ENCODE measurements around the gene ZBTB20. TPM values are rescaled to one million over a fixed set of nuclear protein-coding genes. Genes with fewer than 3 reads are reported as not detected.
A peak's percentile ranks its signal among the peaks of the same experiment; 100 is the strongest.

The ZBTB20 gene
- total and polyA plus RNA-seq, 4 donors: 0.74 to 77.1 (median 27.9) TPM

- Histone ChIP-seq H3K9me3 (ENCODE audit: control insufficient read depth in 4 of 4, insufficient read depth in 3 of 4, low read length in 3 of 4) (no peaks in the 10 kb centered on the region), H3K36me3 (ENCODE audit: control insufficient read depth in 4 of 4, insufficient read depth in 4 of 4, low read length in 4 of 4) (no peaks in the 10 kb centered on the region), H3K27ac (ENCODE audit: low read depth in 1 of 2, low read length in 1 of 2) (no peak overlapping the region), H3K4me1 (ENCODE audit: control insufficient read depth in 5 of 5, insufficient read depth in 5 of 5, low read length in 5 of 5) (peaks cover 0 to 27% (median 2%) of the 10 kb centered on the region in 5 donors), H3K4me3 (no peak overlapping the region), H3K9ac (ENCODE audit: insufficient read depth in 1 of 2, low read length in 2 of 2) (no peak overlapping the region), H3K27me3 (ENCODE audit: control insufficient read depth in 3 of 3, insufficient read depth in 3 of 3, low read length in 2 of 3) (no peaks in the 10 kb centered on the region)
- no peak for TF ChIP-seq CTCF (IDR thresholded peaks at IDR 0.05; ENCODE audit: control extremely low read depth, extremely low read depth)
- DNase-seq (no peak), ATAC-seq (ENCODE audit: insufficient read depth, low FRiP score) (no peak)
Observed at GRCh38 chr3:114597871-114598270, 549.2 kb downstream of the ZBTB20 start.

DNA sequence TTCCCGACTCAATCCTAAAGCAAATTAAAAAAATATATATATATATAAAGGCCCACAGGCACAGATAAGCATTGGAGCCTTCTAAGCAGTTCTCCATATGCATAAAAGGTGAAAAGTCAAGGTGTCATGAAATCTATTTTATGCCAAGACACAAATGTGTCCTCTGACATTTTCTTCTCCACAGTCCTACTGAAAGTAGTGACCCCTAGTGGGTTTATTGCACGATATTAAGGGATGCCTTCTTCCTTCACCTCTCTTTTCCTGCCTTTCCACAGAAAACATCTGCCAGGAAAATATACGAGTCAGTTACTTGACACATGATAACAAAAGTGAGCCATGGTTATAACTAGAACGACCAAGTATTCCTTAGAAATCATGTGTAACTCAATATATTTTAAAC, 550.1 kb downstream of the ZBTB20 start:
- no peak for DNase-seq
- Histone ChIP-seq H3K4me1 (ENCODE audit: control insufficient read depth in 5 of 5, insufficient read depth in 5 of 5, low read length in 5 of 5) (peaks cover 0 to 27% (median 2%) of the 10 kb centered on the region in 5 donors), H3K9me3 (ENCODE audit: control insufficient read depth in 4 of 4, insufficient read depth in 3 of 4, low read length in 3 of 4) (no peaks in the 10 kb centered on the region), H3K36me3 (ENCODE audit: control insufficient read depth in 4 of 4, insufficient read depth in 4 of 4, low read length in 4 of 4) (no peaks in the 10 kb centered on the region), H3K4me3 (no peak overlapping the region), H3K27me3 (ENCODE audit: control insufficient read depth in 3 of 3, insufficient read depth in 3 of 3, low read length in 2 of 3) (no peaks in the 10 kb centered on the region), H3K9ac (ENCODE audit: insufficient read depth in 1 of 2, low read length in 2 of 2) (peak overlapping the region in 1 of 2 donors; percentile 10), H3K27ac (ENCODE audit: low read depth in 1 of 2, low read length in 1 of 2) (no peak overlapping the region)
- no peak for TF ChIP-seq CTCF (IDR thresholded peaks at IDR 0.05; ENCODE audit: control extremely low read depth, extremely low read depth)
- WGBS, 2 donors: 75 to 83% methylated on average over 4 of the region's 4 CpGs
- no peak for ATAC-seq (ENCODE audit: insufficient read depth, low FRiP score)

DNA sequence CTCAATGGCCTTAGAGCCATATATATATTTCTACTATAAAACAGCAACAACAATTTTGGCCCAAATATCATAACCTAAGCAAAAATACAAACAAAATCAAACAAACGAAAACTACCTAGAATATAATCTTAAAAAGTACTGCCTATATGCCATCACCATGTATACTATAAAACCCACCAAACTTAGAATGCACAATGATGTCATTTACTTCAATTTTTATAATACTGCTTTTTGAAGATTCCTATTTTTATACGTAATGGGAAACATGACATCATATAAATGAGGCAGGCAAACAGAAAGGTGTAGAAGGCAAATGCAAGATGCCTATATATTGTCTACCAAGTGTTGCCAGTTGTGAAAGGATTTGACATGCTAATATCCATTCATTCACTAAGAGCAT, 550.9 kb downstream of the ZBTB20 start:
- Histone ChIP-seq H3K27me3 (ENCODE audit: control insufficient read depth in 3 of 3, insufficient read depth in 3 of 3, low read length in 2 of 3) (no peaks in the 10 kb centered on the region), H3K36me3 (ENCODE audit: control insufficient read depth in 4 of 4, insufficient read depth in 4 of 4, low read length in 4 of 4) (no peaks in the 10 kb centered on the region), H3K4me1 (ENCODE audit: control insufficient read depth in 5 of 5, insufficient read depth in 5 of 5, low read length in 5 of 5) (peaks cover 0 to 27% (median 2%) of the 10 kb centered on the region in 5 donors), H3K4me3 (no peak overlapping the region), H3K9ac (ENCODE audit: insufficient read depth in 1 of 2, low read length in 2 of 2) (no peak overlapping the region), H3K9me3 (ENCODE audit: control insufficient read depth in 4 of 4, insufficient read depth in 3 of 4, low read length in 3 of 4) (no peaks in the 10 kb centered on the region), H3K27ac (ENCODE audit: low read depth in 1 of 2, low read length in 1 of 2) (no peak overlapping the region)
- no peak for ATAC-seq (ENCODE audit: insufficient read depth, low FRiP score)
- DNase-seq: no peak
- WGBS, 2 donors: 95 to 96% methylated on average over 2 of the region's 2 CpGs
- no peak for TF ChIP-seq CTCF (IDR thresholded peaks at IDR 0.05; ENCODE audit: control extremely low read depth, extremely low read depth)

DNA sequence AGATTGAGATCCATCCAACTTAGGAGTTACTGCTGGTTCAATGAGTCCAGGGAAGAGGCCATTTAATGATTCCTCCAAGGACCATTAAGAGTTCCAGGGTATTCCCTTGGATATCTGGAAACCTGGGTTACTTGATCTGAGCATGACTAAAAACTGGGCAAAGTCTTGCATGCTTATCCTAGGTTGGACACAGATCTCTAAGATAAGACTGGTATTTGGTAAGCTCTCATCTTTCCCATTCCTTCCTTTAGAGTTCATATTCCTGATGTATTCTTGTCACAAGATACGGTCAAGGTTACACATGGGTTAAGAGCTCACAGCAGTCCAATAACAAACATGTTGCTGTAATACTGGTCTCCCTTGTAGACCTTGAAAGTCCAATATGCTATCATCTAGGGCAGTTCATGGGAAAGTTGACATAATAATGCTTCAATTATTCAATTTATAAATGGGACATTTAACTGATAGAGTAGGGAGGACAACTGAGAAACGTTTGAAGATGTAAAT, 551.5 kb downstream of the ZBTB20 start:
- Histone ChIP-seq H3K4me3 (no peak overlapping the region), H3K9me3 (ENCODE audit: control insufficient read depth in 4 of 4, insufficient read depth in 3 of 4, low read length in 3 of 4) (no peaks in the 10 kb centered on the region), H3K27ac (ENCODE audit: low read depth in 1 of 2, low read length in 1 of 2) (no peak overlapping the region), H3K27me3 (ENCODE audit: control insufficient read depth in 3 of 3, insufficient read depth in 3 of 3, low read length in 2 of 3) (no peaks in the 10 kb centered on the region), H3K36me3 (ENCODE audit: control insufficient read depth in 4 of 4, insufficient read depth in 4 of 4, low read length in 4 of 4) (no peaks in the 10 kb centered on the region), H3K9ac (ENCODE audit: insufficient read depth in 1 of 2, low read length in 2 of 2) (no peak overlapping the region), H3K4me1 (ENCODE audit: control insufficient read depth in 5 of 5, insufficient read depth in 5 of 5, low read length in 5 of 5) (peaks cover 0 to 30% (median 2%) of the 10 kb centered on the region in 5 donors)
- TF ChIP-seq CTCF (IDR thresholded peaks at IDR 0.05; ENCODE audit: control extremely low read depth, extremely low read depth): no peak
- 79 to 87% methylated on average over 2 of the region's 2 CpGs for WGBS, 2 donors
- ATAC-seq (ENCODE audit: insufficient read depth, low FRiP score) (no peak), DNase-seq (no peak)
